ENCODE results near the gene PTPRN2. TPM values are rescaled to one million over a fixed set of nuclear protein-coding genes. Genes with fewer than 3 reads are reported as not detected.

The PTPRN2 gene
- total and polyA plus RNA-seq, 2 of the 13 experiments (the other 11 are each of a cell fraction or from before 2014, with no cell fraction given): 2.5 to 24.2 TPM

GRCh38 chr7:158263964-158264748 lies 323.5 kb downstream of the PTPRN2 start (continued):
- peak; percentile 21; the same call in 1 of the 2 replicates for TF ChIP-seq RAD51 (IDR thresholded peaks at IDR 0.05; ENCODE audit: borderline replicate concordance)
- TF ChIP-seq PHF20 (CRISPR knock-in tag; IDR thresholded peaks at IDR 0.05): peak; percentile 54; the same call in 1 of the 2 replicates
- TF ChIP-seq, protein P1, sequence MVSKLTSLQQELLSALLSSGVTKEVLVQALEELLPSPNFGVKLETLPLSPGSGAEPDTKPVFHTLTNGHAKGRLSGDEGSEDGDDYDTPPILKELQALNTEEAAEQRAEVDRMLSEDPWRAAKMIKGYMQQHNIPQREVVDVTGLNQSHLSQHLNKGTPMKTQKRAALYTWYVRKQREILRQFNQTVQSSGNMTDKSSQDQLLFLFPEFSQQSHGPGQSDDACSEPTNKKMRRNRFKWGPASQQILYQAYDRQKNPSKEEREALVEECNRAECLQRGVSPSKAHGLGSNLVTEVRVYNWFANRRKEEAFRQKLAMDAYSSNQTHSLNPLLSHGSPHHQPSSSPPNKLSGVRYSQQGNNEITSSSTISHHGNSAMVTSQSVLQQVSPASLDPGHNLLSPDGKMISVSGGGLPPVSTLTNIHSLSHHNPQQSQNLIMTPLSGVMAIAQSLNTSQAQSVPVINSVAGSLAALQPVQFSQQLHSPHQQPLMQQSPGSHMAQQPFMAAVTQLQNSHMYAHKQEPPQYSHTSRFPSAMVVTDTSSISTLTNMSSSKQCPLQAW (CRISPR knock-in tag; IDR thresholded peaks at IDR 0.05): peak; percentile 87
- no peak for TF ChIP-seq TCF12 (IDR thresholded peaks at IDR 0.05)
- peak; percentile 87 for TF ChIP-seq TCF12 (CRISPR knock-in tag; IDR thresholded peaks at IDR 0.05)
- peak; percentile 66; the same call in 1 of the 2 replicates for TF ChIP-seq ZNF761 (CRISPR knock-in tag; conservative IDR thresholded peaks at IDR 0.05)
- no peak for TF ChIP-seq IKZF5 (CRISPR knock-in tag; IDR thresholded peaks at IDR 0.05)
- TF ChIP-seq, protein P2, sequence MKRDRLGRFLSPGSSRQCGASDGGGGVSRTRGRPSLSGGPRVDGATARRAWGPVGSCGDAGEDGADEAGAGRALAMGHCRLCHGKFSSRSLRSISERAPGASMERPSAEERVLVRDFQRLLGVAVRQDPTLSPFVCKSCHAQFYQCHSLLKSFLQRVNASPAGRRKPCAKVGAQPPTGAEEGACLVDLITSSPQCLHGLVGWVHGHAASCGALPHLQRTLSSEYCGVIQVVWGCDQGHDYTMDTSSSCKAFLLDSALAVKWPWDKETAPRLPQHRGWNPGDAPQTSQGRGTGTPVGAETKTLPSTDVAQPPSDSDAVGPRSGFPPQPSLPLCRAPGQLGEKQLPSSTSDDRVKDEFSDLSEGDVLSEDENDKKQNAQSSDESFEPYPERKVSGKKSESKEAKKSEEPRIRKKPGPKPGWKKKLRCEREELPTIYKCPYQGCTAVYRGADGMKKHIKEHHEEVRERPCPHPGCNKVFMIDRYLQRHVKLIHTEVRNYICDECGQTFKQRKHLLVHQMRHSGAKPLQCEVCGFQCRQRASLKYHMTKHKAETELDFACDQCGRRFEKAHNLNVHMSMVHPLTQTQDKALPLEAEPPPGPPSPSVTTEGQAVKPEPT (CRISPR knock-in tag; IDR thresholded peaks at IDR 0.05; ENCODE audit: low read depth): peak; percentile 58; the same call in 1 of the 2 replicates
- TF ChIP-seq IRF2 (CRISPR knock-in tag; IDR thresholded peaks at IDR 0.05): peak; percentile 54; the same call in 1 of the 2 replicates
- TF ChIP-seq ZNF530 (CRISPR knock-in tag; IDR thresholded peaks at IDR 0.05; ENCODE audit: low read depth): no peak
- TF ChIP-seq YEATS4 (CRISPR knock-in tag; IDR thresholded peaks at IDR 0.05; ENCODE audit: borderline replicate concordance): 0 out of 2 replicates have a peak, but pooled peaks have one; percentile 21
- TF ChIP-seq ATRX (CRISPR knock-in tag; IDR thresholded peaks at IDR 0.05; ENCODE audit: borderline replicate concordance): no peak
- TF ChIP-seq SKI (IDR thresholded peaks at IDR 0.05; ENCODE audit: partially characterized antibody): peak; percentile 23
- 0 out of 2 replicates have a peak, but pooled peaks have one; percentile 38 for TF ChIP-seq ZNF264 (CRISPR knock-in tag; IDR thresholded peaks at IDR 0.05)
- TF ChIP-seq TEAD3 (CRISPR knock-in tag; optimal IDR thresholded peaks at IDR 0.05; ENCODE audit: borderline replicate concordance): peak; percentile 73
- no peak for TF ChIP-seq ZSCAN9 (CRISPR knock-in tag; IDR thresholded peaks at IDR 0.05; ENCODE audit: borderline replicate concordance)
- TF ChIP-seq, protein P3, sequence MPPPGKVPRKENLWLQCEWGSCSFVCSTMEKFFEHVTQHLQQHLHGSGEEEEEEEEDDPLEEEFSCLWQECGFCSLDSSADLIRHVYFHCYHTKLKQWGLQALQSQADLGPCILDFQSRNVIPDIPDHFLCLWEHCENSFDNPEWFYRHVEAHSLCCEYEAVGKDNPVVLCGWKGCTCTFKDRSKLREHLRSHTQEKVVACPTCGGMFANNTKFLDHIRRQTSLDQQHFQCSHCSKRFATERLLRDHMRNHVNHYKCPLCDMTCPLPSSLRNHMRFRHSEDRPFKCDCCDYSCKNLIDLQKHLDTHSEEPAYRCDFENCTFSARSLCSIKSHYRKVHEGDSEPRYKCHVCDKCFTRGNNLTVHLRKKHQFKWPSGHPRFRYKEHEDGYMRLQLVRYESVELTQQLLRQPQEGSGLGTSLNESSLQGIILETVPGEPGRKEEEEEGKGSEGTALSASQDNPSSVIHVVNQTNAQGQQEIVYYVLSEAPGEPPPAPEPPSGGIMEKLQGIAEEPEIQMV (CRISPR knock-in tag; IDR thresholded peaks at IDR 0.05; ENCODE audit: low read depth): no peak
- TF ChIP-seq TFDP1 (CRISPR knock-in tag; IDR thresholded peaks at IDR 0.05; ENCODE audit: borderline replicate concordance): peak; percentile 33
- TF ChIP-seq FOXC1 (CRISPR knock-in tag; IDR thresholded peaks at IDR 0.05; ENCODE audit: borderline replicate concordance): no peak; the same call in 1 of the 2 replicates
- TF ChIP-seq NR2F6 (IDR thresholded peaks at IDR 0.05): no peak
- peak; percentile 39; the same call in 1 of the 2 replicates for TF ChIP-seq NR2F6 (CRISPR knock-in tag; IDR thresholded peaks at IDR 0.05)
- peak; percentile 82; the same call in 1 of the 2 replicates for TF ChIP-seq ERF (CRISPR knock-in tag; IDR thresholded peaks at IDR 0.05)
